DLD1 (cell line): ENCODE results near the gene LRP6.
"Not testable (repeated sequence)": the region's sequence is repeated elsewhere in the genome, so short reads cannot be mapped to it uniquely, and the experiment has no call there.

Experiments used
- in situ Hi-C: cut with HindIII; loops from 2 replicates; pipeline ENCODE4 v1.10.0; 2017; ENCODE audit warnings: low sequenced_read_pairs

The LRP6 gene

GRCh38 chr12:12266873-12267741 lies at the start of gene LRP6:
LRP6 (minus strand) TSS chr12:12267044; CDS start chr12:12266735, 309 bp downstream.
- in situ Hi-C loops = no loop called here

- in situ Hi-C loops = no loop called here
Observed at GRCh38 chr12:12315838-12316237, 49.0 kb upstream of the LRP6 start.

- in situ Hi-C loops = not testable (repeated sequence)
Observed at GRCh38 chr12:12310695-12311094, 43.9 kb upstream of the LRP6 start.

GRCh38 chr12:12305568-12306300 lies 38.9 kb upstream of the LRP6 start:
- in situ Hi-C loops = no loop called here

GRCh38 chr12:12302976-12303375 lies 36.1 kb upstream of the LRP6 start:
- in situ Hi-C loops = no loop called here

- in situ Hi-C loops = no loop called here
Observed at GRCh38 chr12:12301122-12301521, 34.3 kb upstream of the LRP6 start.

- in situ Hi-C loops = no loop called here
Observed at GRCh38 chr12:12297201-12297830, 30.5 kb upstream of the LRP6 start.

GRCh38 chr12:12294215-12295005 lies 27.6 kb upstream of the LRP6 start:
- in situ Hi-C loops = no loop called here

GRCh38 chr12:12290206-12290605 lies 23.4 kb upstream of the LRP6 start:
- in situ Hi-C loops = no loop called here

- in situ Hi-C loops = no loop called here
Observed at GRCh38 chr12:12286441-12286840, 19.6 kb upstream of the LRP6 start.

GRCh38 chr12:12282761-12283425 lies 16.0 kb upstream of the LRP6 start:
- in situ Hi-C loops = no loop called here

GRCh38 chr12:12282202-12282601 lies 15.4 kb upstream of the LRP6 start:
- in situ Hi-C loops = no loop called here

- in situ Hi-C loops = no loop called here
Observed at GRCh38 chr12:12281134-12281533, 14.3 kb upstream of the LRP6 start.

- in situ Hi-C loops = no loop called here
Observed at GRCh38 chr12:12278899-12279298, 12.1 kb upstream of the LRP6 start.

- in situ Hi-C loops = no loop called here
Observed at GRCh38 chr12:12275874-12276273, 9.0 kb upstream of the LRP6 start.

GRCh38 chr12:12273291-12273957 lies 6.6 kb upstream of the LRP6 start:
- in situ Hi-C loops = no loop called here

- in situ Hi-C loops = no loop called here
Observed at GRCh38 chr12:12272869-12273268, 6.0 kb upstream of the LRP6 start.

GRCh38 chr12:12270226-12270625 lies 3.4 kb upstream of the LRP6 start:
- in situ Hi-C loops = no loop called here

- in situ Hi-C loops = no loop called here
Observed at GRCh38 chr12:12267742-12268200, 927 bp upstream of the LRP6 start.
